PC-9 (cell line): Measurements from ENCODE around the gene EIF2D.

Experiments used
- CTCF ChIP-seq: fragments of 200-600 bp; sonication (generic); conservative IDR thresholded peaks from 2 replicates; pipeline ENCODE4 v1.6.1; 2017; ENCODE audit warnings: mixed run types, antibody characterized with exemption, mild to moderate bottlenecking, moderate library complexity
- EZH2 ChIP-seq: fragments of 200-600 bp; sonication (generic); IDR thresholded peaks from 2 replicates; pipeline ENCODE4 v1.8.0; 2017; ENCODE audit warnings: antibody characterized with exemption, low read depth

- TF ChIP-seq CTCF: no peak
- no peak for TF ChIP-seq EZH2
These were observed 29.7 kb downstream of the EIF2D start for GRCh38 chr1:206582537-206582936.
